CD4-positive, alpha-beta T cell treated with Interleukin-21 for 1 hour (primary cell): ENCODE results near the gene MAP3K20.
A peak's percentile ranks its signal among the peaks of the same experiment; 100 is the strongest.
"Not testable (repeated sequence)": the region's sequence is repeated elsewhere in the genome, so short reads cannot be mapped to it uniquely, and the experiment has no call there.

ENCODE experiments used
- DNase-seq: peaks from one replicate; pipeline ENCODE4 v3.0.0-alpha.2; 2020

MAP3K20 gene

GRCh38 chr2:173075781-173076580 lies at the start of gene MAP3K20:
Gene MAP3K20, plus strand, starts transcription at chr2:173075846. Its CDS starts 15,186 bp downstream, at chr2:173091032.
- peak; percentile 43 for DNase-seq

GRCh38 chr2:173026479-173026878 lies 49.2 kb upstream of the MAP3K20 start:
- DNase-seq, result no peak

- DNase-seq, result peak; percentile 71
Measured at GRCh38 chr2:173027181-173028128, 48.2 kb upstream of the MAP3K20 start.

GRCh38 chr2:173028141-173028540 lies 47.5 kb upstream of the MAP3K20 start:
- DNase-seq, result no peak

- DNase-seq, result no peak
Measured at GRCh38 chr2:173028671-173029070, 47.0 kb upstream of the MAP3K20 start.

- DNase-seq, result no peak
Measured at GRCh38 chr2:173030561-173031490, 44.8 kb upstream of the MAP3K20 start.

- no peak for DNase-seq
Measured at GRCh38 chr2:173032032-173032431, 43.6 kb upstream of the MAP3K20 start.

GRCh38 chr2:173033084-173033483 lies 42.6 kb upstream of the MAP3K20 start:
- DNase-seq, result no peak

- DNase-seq, result no peak
Measured at GRCh38 chr2:173034143-173034542, 41.5 kb upstream of the MAP3K20 start.

- DNase-seq, result no peak
Measured at GRCh38 chr2:173037245-173038120, 38.2 kb upstream of the MAP3K20 start.

GRCh38 chr2:173038257-173038656 lies 37.4 kb upstream of the MAP3K20 start:
- DNase-seq, result not testable (repeated sequence)

GRCh38 chr2:173040729-173041128 lies 34.9 kb upstream of the MAP3K20 start:
- DNase-seq, result no peak

GRCh38 chr2:173043476-173043875 lies 32.2 kb upstream of the MAP3K20 start:
- DNase-seq, result peak; percentile 27

GRCh38 chr2:173043897-173044519 lies 31.6 kb upstream of the MAP3K20 start:
- DNase-seq, result no peak

GRCh38 chr2:173044686-173045085 lies 31.0 kb upstream of the MAP3K20 start:
- DNase-seq, result no peak

- DNase-seq, result no peak
Measured at GRCh38 chr2:173045181-173045580, 30.5 kb upstream of the MAP3K20 start.

- DNase-seq, result no peak
Measured at GRCh38 chr2:173048522-173048896, 27.1 kb upstream of the MAP3K20 start.

- no peak for DNase-seq
Measured at GRCh38 chr2:173048897-173049661, 26.6 kb upstream of the MAP3K20 start.

- DNase-seq, result no peak
Measured at GRCh38 chr2:173049831-173050230, 25.8 kb upstream of the MAP3K20 start.

GRCh38 chr2:173050684-173051083 lies 25.0 kb upstream of the MAP3K20 start:
- DNase-seq, result no peak
